Mesothelial cell of epicardium (in vitro differentiated cells): ENCODE data around the gene TMEM30B. TPM values are rescaled to one million over a fixed set of nuclear protein-coding genes. Genes with fewer than 3 reads are reported as not detected.
"Not testable (repeated sequence)": the region's sequence is repeated elsewhere in the genome, so short reads cannot be mapped to it uniquely, and the experiment has no call there.

ENCODE experiments used
- DNase-seq, 2 experiments: peaks; one replicate each; pipeline ENCODE4 v3.0.0; 2021; ENCODE audit warnings: low spot score in 2 of 2; ENCODE audit not compliant: unreplicated experiment in 2 of 2
- H3K27ac Mint-ChIP-seq: 2 replicates; pipeline ENCODE4 v1.8.0; 2021; ENCODE audit warnings: mixed read lengths
- H3K27me3 Mint-ChIP-seq: 2 replicates; pipeline ENCODE4 v1.8.0; 2021; ENCODE audit warnings: low read depth, mixed read lengths
- H3K36me3 Mint-ChIP-seq: 2 replicates; pipeline ENCODE4 v1.8.0; 2021; ENCODE audit warnings: mixed read lengths
- H3K4me1 Mint-ChIP-seq: 2 replicates; pipeline ENCODE4 v1.8.0; 2021; ENCODE audit warnings: mixed read lengths
- H3K4me3 Mint-ChIP-seq: 2 replicates; pipeline ENCODE4 v1.8.0; 2021; ENCODE audit warnings: mild to moderate bottlenecking, moderate library complexity, mixed read lengths
- H3K9me3 Mint-ChIP-seq: 2 replicates; pipeline ENCODE4 v1.8.0; 2021; ENCODE audit warnings: mixed read lengths
- CTCF ChIP-seq: fragments of 200-600 bp; sonication (generic); IDR thresholded peaks from one replicate; pipeline ENCODE4 v1.5.0; 2021; ENCODE audit warnings: antibody characterized with exemption; ENCODE audit not compliant: unreplicated experiment
- total RNA-seq: library from RNA; stranded (reverse); gene quantifications from 3 replicates; pipeline ENCODE4 v1.2.1, GENCODE V29; 2021

The TMEM30B gene
- total RNA-seq, 1 donor from 2014 or later: 11.2 TPM

DNA sequence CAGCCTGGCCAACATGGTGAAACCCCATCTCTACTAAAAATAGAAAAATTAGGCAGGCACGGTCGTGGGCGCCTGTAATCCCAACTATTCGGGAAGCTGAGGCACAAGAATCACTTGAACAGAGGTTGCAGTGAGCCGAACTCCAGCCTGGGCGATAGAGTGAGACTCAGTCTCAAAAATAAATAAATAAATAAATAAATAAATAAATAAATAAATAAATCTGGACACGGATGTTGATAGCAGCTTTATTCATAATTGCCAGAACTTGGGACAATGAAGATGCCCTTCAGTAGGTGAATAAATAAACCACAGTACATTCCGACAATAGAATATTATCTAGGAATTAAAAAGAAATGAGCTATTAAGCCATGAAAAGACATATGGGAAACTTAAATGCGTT, 31.1 kb downstream of the TMEM30B start:
- H3K4me1 Mint-ChIP-seq: peaks cover 6% of the 10 kb centered on the region
- peaks cover 14% of the 10 kb centered on the region for H3K27me3 Mint-ChIP-seq
- DNase-seq: no peak
- no peak overlapping the region for H3K4me3 Mint-ChIP-seq
- H3K27ac Mint-ChIP-seq: no peak overlapping the region
- TF ChIP-seq CTCF: no peak
- no peaks in the 10 kb centered on the region for H3K36me3 Mint-ChIP-seq
- H3K9me3 Mint-ChIP-seq: no peaks in the 10 kb centered on the region

- DNase-seq: no peak
- no peak for TF ChIP-seq CTCF
- H3K4me1 Mint-ChIP-seq: peaks cover 6% of the 10 kb centered on the region
- no peak overlapping the region for H3K4me3 Mint-ChIP-seq
- H3K36me3 Mint-ChIP-seq: no peaks in the 10 kb centered on the region
- H3K27me3 Mint-ChIP-seq: peaks cover 2% of the 10 kb centered on the region
- no peak overlapping the region for H3K27ac Mint-ChIP-seq
- no peaks in the 10 kb centered on the region for H3K9me3 Mint-ChIP-seq
These were observed 33.2 kb downstream of the TMEM30B start for GRCh38 chr14:61247935-61248334.

DNA sequence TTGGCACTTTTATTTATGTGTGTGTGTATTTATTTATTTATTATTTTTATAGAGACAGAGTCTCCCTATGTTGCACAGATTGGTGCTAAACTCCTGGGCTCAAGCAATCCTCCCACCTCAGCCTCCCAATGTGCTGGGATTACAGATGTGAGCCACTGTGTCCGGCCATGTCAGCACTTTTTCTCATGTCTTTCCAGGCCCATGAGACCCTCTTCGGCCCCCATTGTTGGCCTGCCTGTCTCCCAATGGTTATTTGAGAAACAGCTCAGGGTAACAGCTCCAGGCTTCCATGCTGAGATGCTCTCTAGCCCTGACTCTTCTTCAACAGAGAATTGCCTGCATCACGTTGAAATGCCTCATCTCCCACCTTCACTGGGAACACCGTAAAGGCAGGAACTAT, 34.4 kb downstream of the TMEM30B start:
- Mint-ChIP-seq H3K4me3 (no peak overlapping the region), H3K4me1 (no peaks in the 10 kb centered on the region), H3K27me3 (peaks cover 2% of the 10 kb centered on the region), H3K36me3 (peaks cover under 1% of the 10 kb centered on the region), H3K27ac (no peak overlapping the region), H3K9me3 (peaks cover 1% of the 10 kb centered on the region)
- no peak for TF ChIP-seq CTCF
- no peak for DNase-seq

DNA sequence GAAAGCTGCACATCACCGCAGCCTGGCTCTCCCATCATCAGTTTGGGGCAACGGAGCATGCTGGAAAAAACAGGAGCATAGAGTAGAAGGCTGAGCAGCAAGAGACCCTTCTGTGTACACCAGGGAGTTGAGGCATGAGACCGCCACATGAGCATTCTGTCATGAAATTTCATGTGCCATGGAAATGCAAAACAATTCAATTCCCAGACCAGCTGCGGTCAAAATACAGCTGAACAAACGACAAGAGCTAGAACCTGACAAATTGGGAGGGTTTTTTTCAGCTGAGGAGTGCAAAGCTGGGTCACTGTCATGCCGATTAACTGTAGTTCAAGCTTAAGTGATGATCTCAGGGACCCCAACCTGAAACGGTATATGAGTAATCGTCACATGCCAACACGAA, 37.1 kb downstream of the TMEM30B start:
- peaks cover 5% of the 10 kb centered on the region for H3K36me3 Mint-ChIP-seq
- peaks cover 2% of the 10 kb centered on the region for H3K27me3 Mint-ChIP-seq
- peaks cover 16% of the 10 kb centered on the region for H3K9me3 Mint-ChIP-seq
- H3K4me1 Mint-ChIP-seq: no peaks in the 10 kb centered on the region
- no peak for DNase-seq
- TF ChIP-seq CTCF: no peak
- H3K27ac Mint-ChIP-seq: no peak overlapping the region
- H3K4me3 Mint-ChIP-seq: no peak overlapping the region

GRCh38 chr14:61240206-61240605, 40.9 kb downstream of the TMEM30B start:
- DNase-seq: no peak
- no peak for TF ChIP-seq CTCF
- Mint-ChIP-seq H3K27me3 (no peaks in the 10 kb centered on the region), H3K36me3 (peaks cover 5% of the 10 kb centered on the region), H3K4me1 (no peaks in the 10 kb centered on the region), H3K4me3 (no peak overlapping the region), H3K9me3 (peaks cover 16% of the 10 kb centered on the region), H3K27ac (no peak overlapping the region)

DNA sequence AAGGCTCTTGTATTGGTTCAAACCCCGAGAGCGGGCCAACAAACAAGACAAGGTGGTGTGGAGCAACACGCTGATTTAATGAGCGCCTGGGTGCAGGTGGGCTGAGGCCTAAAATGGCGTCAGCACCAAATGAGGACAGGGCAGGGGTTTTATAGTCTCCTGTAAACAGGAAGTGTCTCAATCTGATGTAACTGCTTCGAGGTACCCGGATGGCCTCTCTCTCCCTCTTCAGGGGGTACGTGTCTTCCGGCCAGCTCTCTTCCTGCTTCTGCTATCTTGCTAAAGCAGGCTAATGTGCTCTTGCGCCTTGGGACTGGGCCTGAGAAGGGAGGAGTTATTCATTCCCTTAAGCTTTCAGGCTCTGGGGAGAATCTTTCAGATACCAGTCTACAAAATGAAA, 41.9 kb downstream of the TMEM30B start:
- not testable (repeated sequence) for H3K4me3 Mint-ChIP-seq, H3K27me3 Mint-ChIP-seq, H3K27ac Mint-ChIP-seq, H3K36me3 Mint-ChIP-seq, H3K4me1 Mint-ChIP-seq, DNase-seq
- H3K9me3 Mint-ChIP-seq: peaks cover 16% of the 10 kb centered on the region
